HepG2 (cell line): ENCODE results near the gene P2RY11. TPM values are rescaled to one million over a fixed set of nuclear protein-coding genes. Genes with fewer than 3 reads are reported as not detected.

Experiments used
- DPF2 ChIP-seq: sonication (generic); formaldehyde crosslinking; IDR thresholded peaks from 2 replicates; pipeline ENCODE4 v1.4.0; 2020; ENCODE audit warnings: mild to moderate bottlenecking, low read depth, missing genetic modification reagents, borderline replicate concordance
- E2F2 ChIP-seq: sonication (generic); formaldehyde crosslinking; IDR thresholded peaks from 2 replicates; pipeline ENCODE4 v1.4.0; 2020; ENCODE audit warnings: missing genetic modification reagents, borderline replicate concordance
- HOXA9 ChIP-seq: sonication (generic); formaldehyde crosslinking; IDR thresholded peaks from 2 replicates; pipeline ENCODE4 v1.8.1; 2022; ENCODE audit warnings: missing genetic modification reagents, mild to moderate bottlenecking, moderate library complexity, borderline replicate concordance
- MIXL1 ChIP-seq: IDR thresholded peaks from 2 replicates; pipeline ENCODE4 v1.6.1; 2016
- MNT ChIP-seq: fragments of 450-650 bp; IDR thresholded peaks from 2 replicates; pipeline ENCODE4 v1.6.1; 2016
- NFE2L2 ChIP-seq: fragments of 150-350 bp; IDR thresholded peaks from 2 replicates; pipeline ENCODE4 v1.6.1; 2014; ENCODE audit warnings: low read length
- NFIB ChIP-seq: sonication (generic); formaldehyde crosslinking; IDR thresholded peaks from 2 replicates; pipeline ENCODE4 v1.9.0; 2021; ENCODE audit warnings: missing genetic modification reagents, mild to moderate bottlenecking, borderline replicate concordance
- NFYB ChIP-seq: sonication (generic); formaldehyde crosslinking; IDR thresholded peaks from 2 replicates; pipeline ENCODE4 v1.4.0; 2020; ENCODE audit warnings: missing genetic modification reagents
- PLRG1 ChIP-seq: fragments of 450-650 bp; conservative IDR thresholded peaks from 2 replicates; pipeline ENCODE4 v1.6.1; 2016
- RCOR2 ChIP-seq: IDR thresholded peaks from 2 replicates; pipeline ENCODE4 v1.6.1; 2016; ENCODE audit warnings: missing biosample characterization, missing genetic modification reagents
- SIN3B ChIP-seq: fragments of 150-350 bp; IDR thresholded peaks from 2 replicates; pipeline ENCODE4 v1.6.1; 2014; ENCODE audit warnings: low read length
- SRSF1 ChIP-seq: fragments of 200-400 bp; formaldehyde crosslinking; optimal IDR thresholded peaks from 2 replicates; pipeline ENCODE3; 2017; ENCODE audit warnings: mild to moderate bottlenecking, low read depth, low read length, moderate library complexity
- SUZ12 ChIP-seq: fragments of 150-350 bp; IDR thresholded peaks from 2 replicates; pipeline ENCODE4 v1.6.1; 2014; ENCODE audit warnings: low read depth, low read length
- SYNCRIP ChIP-seq: fragments of 200-400 bp; formaldehyde crosslinking; IDR thresholded peaks from 2 replicates; pipeline ENCODE4 v1.6.1; 2018; ENCODE audit warnings: mild to moderate bottlenecking, low read depth, low read length; ENCODE audit not compliant: insufficient read depth
- TBP ChIP-seq: sonication (generic); formaldehyde crosslinking; IDR thresholded peaks from 2 replicates; pipeline ENCODE4 v1.5.0; 2020; ENCODE audit warnings: missing genetic modification reagents
- TOE1 ChIP-seq: sonication (generic); formaldehyde crosslinking; IDR thresholded peaks from 2 replicates; pipeline ENCODE4 v1.4.0; 2020; ENCODE audit warnings: mild to moderate bottlenecking, missing genetic modification reagents
- ZBTB20 ChIP-seq: sonication (generic); formaldehyde crosslinking; IDR thresholded peaks from 2 replicates; pipeline ENCODE4 v1.8.1; 2023; ENCODE audit warnings: missing genetic modification reagents, low read depth, mild to moderate bottlenecking, borderline replicate concordance
- ZNF276 ChIP-seq: sonication (generic); formaldehyde crosslinking; IDR thresholded peaks from 2 replicates; pipeline ENCODE4 v1.4.0; 2020; ENCODE audit warnings: mild to moderate bottlenecking, low read depth, missing genetic modification reagents
- ZNF460 ChIP-seq: sonication (generic); formaldehyde crosslinking; IDR thresholded peaks from 2 replicates; pipeline ENCODE4 v1.5.1; 2020; ENCODE audit warnings: missing genetic modification reagents, mild to moderate bottlenecking, borderline replicate concordance
- ZNF564 ChIP-seq: sonication (generic); formaldehyde crosslinking; IDR thresholded peaks from 2 replicates; pipeline ENCODE4 v1.8.1; 2023; ENCODE audit warnings: mild to moderate bottlenecking, missing genetic modification reagents
- ZNF7 ChIP-seq: IDR thresholded peaks from 2 replicates; pipeline ENCODE4 v1.6.1; 2016; ENCODE audit warnings: missing biosample characterization, missing genetic modification reagents
- ZNF775 ChIP-seq: sonication (generic); formaldehyde crosslinking; IDR thresholded peaks from 2 replicates; pipeline ENCODE4 v1.4.0; 2020; ENCODE audit warnings: missing genetic modification reagents, mild to moderate bottlenecking, moderate library complexity, borderline replicate concordance
- ZSCAN29 ChIP-seq: sonication (generic); formaldehyde crosslinking; conservative IDR thresholded peaks from 2 replicates; pipeline ENCODE4 v1.4.0; 2020; ENCODE audit warnings: mild to moderate bottlenecking, missing genetic modification reagents
- ZSCAN31 ChIP-seq: sonication (generic); formaldehyde crosslinking; IDR thresholded peaks from 2 replicates; pipeline ENCODE4 v1.5.0; 2020; ENCODE audit warnings: low read depth, mild to moderate bottlenecking, missing genetic modification reagents
- polyA plus RNA-seq, 8 experiments: library from polyadenylated mRNA; depleted of rRNA in 3 of 8; stranded (reverse) in 7 of 8; unstranded in 1 of 8; fragments of >200 nt; fragmentation: Illumina TruSeq in 4 of 8; extraction: Trizol in 4 of 8; gene quantifications; 2 replicates each; pipeline versions ENCODE4 v1.2.1 to v1.2.3, GENCODE V29; 2011 to 2016; ENCODE audit warnings: low read depth in 4 of 8, missing spikeins in 1 of 8, mixed read lengths in 1 of 8; ENCODE audit not compliant: insufficient read depth in 1 of 8
- total RNA-seq, 5 experiments: library from RNA; depleted of rRNA; stranded (reverse); fragments of >200 nt; fragmentation: Illumina TruSeq; extraction: Trizol; gene quantifications; 2 replicates each; pipeline ENCODE4 v1.2.3, GENCODE V29; 2016; ENCODE audit warnings: low read depth in 1 of 5
- TF ChIP-seq, protein P1 (sequence below): sonication (generic); formaldehyde crosslinking; IDR thresholded peaks from 2 replicates; pipeline ENCODE4 v1.5.0; 2020; ENCODE audit warnings: mild to moderate bottlenecking, low read depth, missing genetic modification reagents, borderline replicate concordance
- TF ChIP-seq, protein P2 (sequence below): IDR thresholded peaks from 2 replicates; pipeline ENCODE4 v1.6.1; 2016; ENCODE audit warnings: control low read depth

The P2RY11 gene
- total and polyA plus RNA-seq, 2 of the 13 experiments (the other 11 are each of a cell fraction or from before 2014, with no cell fraction given): 4.0 to 7.8 TPM

GRCh38 chr19:10079031-10079453 lies 32.5 kb upstream of the P2RY11 start (continued):
- TF ChIP-seq RCOR2 (CRISPR knock-in tag): peak; percentile 78
- no peak for TF ChIP-seq ZNF564 (CRISPR knock-in tag)
- TF ChIP-seq MNT: no peak
- TF ChIP-seq MIXL1: no peak
- no peak for TF ChIP-seq E2F2
- TF ChIP-seq, protein P1, sequence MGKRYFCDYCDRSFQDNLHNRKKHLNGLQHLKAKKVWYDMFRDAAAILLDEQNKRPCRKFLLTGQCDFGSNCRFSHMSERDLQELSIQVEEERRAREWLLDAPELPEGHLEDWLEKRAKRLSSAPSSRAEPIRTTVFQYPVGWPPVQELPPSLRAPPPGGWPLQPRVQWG: no peak
- TF ChIP-seq TBP: no peak
- no peak for TF ChIP-seq PLRG1
- TF ChIP-seq NFYB (CRISPR knock-in tag): no peak
- no peak for TF ChIP-seq NFIB
- TF ChIP-seq NFE2L2: no peak
- TF ChIP-seq TOE1 (CRISPR knock-in tag): no peak
- no peak for TF ChIP-seq SYNCRIP
- TF ChIP-seq ZNF775 (CRISPR knock-in tag): no peak
- TF ChIP-seq DPF2 (CRISPR knock-in tag): no peak
- peak; percentile 98 for TF ChIP-seq ZNF460 (CRISPR knock-in tag)
- no peak for TF ChIP-seq ZNF276 (CRISPR knock-in tag)
- TF ChIP-seq SUZ12: no peak
- TF ChIP-seq SRSF1: no peak
- no peak for TF ChIP-seq ZNF7 (CRISPR knock-in tag)
- TF ChIP-seq ZSCAN29 (CRISPR knock-in tag): no peak
- no peak for TF ChIP-seq ZSCAN31 (CRISPR knock-in tag)
- TF ChIP-seq, protein P2, sequence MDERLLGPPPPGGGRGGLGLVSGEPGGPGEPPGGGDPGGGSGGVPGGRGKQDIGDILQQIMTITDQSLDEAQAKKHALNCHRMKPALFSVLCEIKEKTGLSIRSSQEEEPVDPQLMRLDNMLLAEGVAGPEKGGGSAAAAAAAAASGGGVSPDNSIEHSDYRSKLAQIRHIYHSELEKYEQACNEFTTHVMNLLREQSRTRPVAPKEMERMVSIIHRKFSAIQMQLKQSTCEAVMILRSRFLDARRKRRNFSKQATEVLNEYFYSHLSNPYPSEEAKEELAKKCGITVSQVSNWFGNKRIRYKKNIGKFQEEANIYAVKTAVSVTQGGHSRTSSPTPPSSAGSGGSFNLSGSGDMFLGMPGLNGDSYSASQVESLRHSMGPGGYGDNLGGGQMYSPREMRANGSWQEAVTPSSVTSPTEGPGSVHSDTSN (CRISPR knock-in tag): 0 out of 2 replicates have a peak, but pooled peaks have one; percentile 9
- TF ChIP-seq ZBTB20 (CRISPR knock-in tag): no peak
- TF ChIP-seq HOXA9 (CRISPR knock-in tag): no peak
- no peak for TF ChIP-seq SIN3B
